Measurements from ENCODE around the gene LRTM2.

LRTM2 gene

DNA sequence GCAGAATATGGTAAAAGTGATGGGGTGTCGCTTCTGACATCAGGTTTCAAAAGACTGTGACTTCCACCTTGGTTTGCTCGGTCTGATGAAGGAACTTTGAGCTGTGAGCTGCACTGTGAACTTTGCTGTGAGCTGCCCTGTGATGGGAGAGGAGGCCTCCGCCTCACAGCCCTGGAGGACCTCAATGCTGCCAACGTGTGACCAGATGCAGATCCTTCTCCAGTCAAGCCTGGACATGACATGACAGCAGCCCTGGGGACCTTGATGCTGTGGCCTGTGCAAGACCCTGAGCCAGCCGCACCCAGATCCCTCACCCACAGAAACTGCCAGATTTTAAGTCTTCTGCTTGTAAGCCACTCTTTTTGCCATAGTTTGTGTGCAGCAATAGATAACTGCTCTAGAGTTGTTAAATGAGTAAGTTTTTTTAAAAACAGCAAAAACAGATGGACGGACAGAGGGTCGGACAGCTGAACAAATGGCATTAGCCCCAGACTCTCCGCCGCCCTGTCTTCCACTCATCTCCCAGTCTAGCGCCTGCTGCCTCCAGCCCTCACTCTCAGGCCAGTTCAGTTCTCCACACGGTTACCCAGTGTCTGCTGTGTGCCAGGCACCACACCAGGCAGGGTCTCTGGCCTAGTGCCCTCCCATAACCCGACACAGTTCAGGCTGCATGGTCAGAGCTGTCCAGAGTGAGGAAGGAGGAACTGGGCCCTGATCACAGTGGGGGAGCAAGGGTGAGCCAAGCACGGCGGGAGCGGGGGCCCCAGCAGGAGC is 13.1 kb upstream of the LRTM2 start:
- Histone ChIP-seq H3K14ac (ENCODE audit: low read length) (no peak overlapping the region), H2BK12ac (ENCODE audit: low read length) (no peak overlapping the region), H4K91ac (ENCODE audit: low read depth, low read length, poor library complexity) (no peak overlapping the region), H3K4me1 (ENCODE audit: control insufficient read depth in 2 of 2, insufficient read depth in 1 of 2, low read depth in 1 of 2, low read length in 2 of 2) (peaks cover 3 to 4% of the 10 kb centered on the region in 2 donors), H3K23ac (ENCODE audit: low read depth, low read length, poor library complexity) (peak overlapping the region; percentile 23), H2BK15ac (ENCODE audit: low read length) (peak overlapping the region; percentile 63), H3K4ac (ENCODE audit: low read length) (no peak overlapping the region), H3K36me3 (replicated peaks in 1 of 2; ENCODE audit: control insufficient read depth in 2 of 2, insufficient read depth in 2 of 2, low read length in 2 of 2) (no peaks in the 10 kb centered on the region), H4K8ac (ENCODE audit: low read depth, low read length) (no peak overlapping the region), H3K27ac (replicated peaks; ENCODE audit: low read length) (no peak overlapping the region), H3K4me3 (ENCODE audit: low read length in 2 of 2) (no peak overlapping the region), H3K79me1 (ENCODE audit: low read depth, low read length) (peaks cover 2% of the 10 kb centered on the region), H2BK120ac (ENCODE audit: low read depth, low read length) (no peak overlapping the region), H2AK5ac (ENCODE audit: low read depth, low read length) (no peak overlapping the region), H2AFZ (ENCODE audit: low read length) (no peak overlapping the region), H3K4me2 (ENCODE audit: insufficient read depth, low read length, poor library complexity, severe bottlenecking) (no peak overlapping the region), H3K27me3 (ENCODE audit: control insufficient read depth in 3 of 3, insufficient read depth in 3 of 3, low read depth in 1 of 3, low read length in 3 of 3) (no peaks in the 10 kb centered on the region), H3K9ac (ENCODE audit: low read depth, low read length, poor library complexity) (no peak overlapping the region), H2BK5ac (ENCODE audit: low read length) (no peak overlapping the region), H3K18ac (ENCODE audit: low read length) (no peak overlapping the region), H3K9me3 (replicated peaks in 1 of 2; ENCODE audit: control insufficient read depth in 2 of 2, insufficient read depth in 1 of 2, low read depth in 1 of 2, low read length in 2 of 2) (peaks cover 2 to 4% of the 10 kb centered on the region in 2 donors)
- no peak for DNase-seq (ENCODE audit: low spot score)
- WGBS, 2 donors (ENCODE audit: extremely low coverage in 2 of 2, insufficient read length in 2 of 2, insufficient replicate concordance in 1 of 2): no CpG with 5 or more reads among the region's 15 CpGs

- H3K36me3 ChIP-seq (replicated peaks in 1 of 2; ENCODE audit: control insufficient read depth in 2 of 2, insufficient read depth in 2 of 2, low read length in 2 of 2): no peaks in the 10 kb centered on the region
- H3K9me3 ChIP-seq (replicated peaks in 1 of 2; ENCODE audit: control insufficient read depth in 2 of 2, insufficient read depth in 1 of 2, low read depth in 1 of 2, low read length in 2 of 2): peaks cover 2 to 4% of the 10 kb centered on the region in 2 donors
- no peak overlapping the region for H2BK120ac ChIP-seq (ENCODE audit: low read depth, low read length)
- no peak overlapping the region for H3K9ac ChIP-seq (ENCODE audit: low read depth, low read length, poor library complexity)
- DNase-seq (ENCODE audit: low spot score): no peak
- H3K27ac ChIP-seq (replicated peaks; ENCODE audit: low read length): no peak overlapping the region
- no peak overlapping the region for H3K4me3 ChIP-seq (ENCODE audit: low read length in 2 of 2)
- H2BK15ac ChIP-seq (ENCODE audit: low read length): no peak overlapping the region
- no peak overlapping the region for H2AFZ ChIP-seq (ENCODE audit: low read length)
- H3K79me1 ChIP-seq (ENCODE audit: low read depth, low read length): peaks cover 2% of the 10 kb centered on the region
- H4K91ac ChIP-seq (ENCODE audit: low read depth, low read length, poor library complexity): no peak overlapping the region
- H3K27me3 ChIP-seq (ENCODE audit: control insufficient read depth in 3 of 3, insufficient read depth in 3 of 3, low read depth in 1 of 3, low read length in 3 of 3): no peaks in the 10 kb centered on the region
- H2BK5ac ChIP-seq (ENCODE audit: low read length): no peak overlapping the region
- no CpG with 5 or more reads among the region's 19 CpGs for WGBS, 2 donors (ENCODE audit: extremely low coverage in 2 of 2, insufficient read length in 2 of 2, insufficient replicate concordance in 1 of 2)
- no peak overlapping the region for H2BK12ac ChIP-seq (ENCODE audit: low read length)
- H3K4me1 ChIP-seq (ENCODE audit: control insufficient read depth in 2 of 2, insufficient read depth in 1 of 2, low read depth in 1 of 2, low read length in 2 of 2): peaks cover 3 to 4% of the 10 kb centered on the region in 2 donors
- H4K8ac ChIP-seq (ENCODE audit: low read depth, low read length): no peak overlapping the region
- no peak overlapping the region for H3K18ac ChIP-seq (ENCODE audit: low read length)
- no peak overlapping the region for H2AK5ac ChIP-seq (ENCODE audit: low read depth, low read length)
- H3K4me2 ChIP-seq (ENCODE audit: insufficient read depth, low read length, poor library complexity, severe bottlenecking): no peak overlapping the region
- H3K14ac ChIP-seq (ENCODE audit: low read length): no peak overlapping the region
- no peak overlapping the region for H3K23ac ChIP-seq (ENCODE audit: low read depth, low read length, poor library complexity)
- H3K4ac ChIP-seq (ENCODE audit: low read length): no peak overlapping the region
Measured at GRCh38 chr12:1808036-1808797, 12.1 kb upstream of the LRTM2 start.

DNA sequence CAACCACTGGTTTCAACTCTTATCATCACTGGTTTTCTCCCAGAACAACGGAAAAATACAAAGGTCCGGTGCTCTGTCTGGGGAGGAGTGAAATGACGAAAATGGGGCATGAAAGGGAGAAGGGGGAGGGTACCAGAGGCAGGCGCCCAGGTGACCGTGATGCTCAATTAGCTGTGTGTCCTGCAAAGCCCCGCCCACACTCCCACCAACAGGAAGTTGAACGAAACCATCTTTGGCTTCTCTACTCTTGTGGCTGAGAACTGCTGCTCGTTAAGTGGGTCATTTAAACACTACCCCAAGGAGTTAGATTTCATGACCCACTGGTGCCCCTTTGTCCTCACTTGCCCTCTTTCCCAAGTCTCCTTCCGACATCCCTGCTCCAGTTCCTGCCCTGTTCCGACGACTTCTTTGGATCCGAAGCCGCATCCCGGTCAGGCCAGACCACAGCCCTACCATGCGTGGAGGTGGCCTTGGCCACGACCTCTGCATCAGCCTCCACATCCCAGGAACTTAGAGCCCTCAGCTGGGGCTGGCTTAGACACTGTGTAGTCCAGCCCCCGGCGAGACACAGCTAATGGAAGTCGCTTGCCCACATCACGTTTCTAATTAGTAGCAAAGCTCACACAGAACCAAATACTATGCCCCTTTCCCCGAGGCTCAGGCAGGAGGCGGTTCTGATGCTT is 11.4 kb upstream of the LRTM2 start:
- Histone ChIP-seq H4K8ac (ENCODE audit: low read depth, low read length) (no peak overlapping the region), H3K4ac (ENCODE audit: low read length) (no peak overlapping the region), H3K9ac (ENCODE audit: low read depth, low read length, poor library complexity) (no peak overlapping the region), H3K4me3 (ENCODE audit: low read length in 2 of 2) (no peak overlapping the region), H3K27ac (replicated peaks; ENCODE audit: low read length) (no peak overlapping the region), H3K4me2 (ENCODE audit: insufficient read depth, low read length, poor library complexity, severe bottlenecking) (no peak overlapping the region), H3K4me1 (ENCODE audit: control insufficient read depth in 2 of 2, insufficient read depth in 1 of 2, low read depth in 1 of 2, low read length in 2 of 2) (peaks cover 3 to 4% of the 10 kb centered on the region in 2 donors), H3K36me3 (replicated peaks in 1 of 2; ENCODE audit: control insufficient read depth in 2 of 2, insufficient read depth in 2 of 2, low read length in 2 of 2) (no peaks in the 10 kb centered on the region), H3K9me3 (replicated peaks in 1 of 2; ENCODE audit: control insufficient read depth in 2 of 2, insufficient read depth in 1 of 2, low read depth in 1 of 2, low read length in 2 of 2) (peaks cover 2 to 4% of the 10 kb centered on the region in 2 donors), H2BK120ac (ENCODE audit: low read depth, low read length) (no peak overlapping the region), H4K91ac (ENCODE audit: low read depth, low read length, poor library complexity) (no peak overlapping the region), H2BK5ac (ENCODE audit: low read length) (no peak overlapping the region), H3K27me3 (ENCODE audit: control insufficient read depth in 3 of 3, insufficient read depth in 3 of 3, low read depth in 1 of 3, low read length in 3 of 3) (peaks cover 0 to under 1% (median 0%) of the 10 kb centered on the region in 3 experiments), H3K14ac (ENCODE audit: low read length) (no peak overlapping the region), H2AFZ (ENCODE audit: low read length) (no peak overlapping the region), H2BK12ac (ENCODE audit: low read length) (no peak overlapping the region), H3K18ac (ENCODE audit: low read length) (peak overlapping the region; percentile 31), H2AK5ac (ENCODE audit: low read depth, low read length) (no peak overlapping the region), H3K23ac (ENCODE audit: low read depth, low read length, poor library complexity) (no peak overlapping the region), H2BK15ac (ENCODE audit: low read length) (no peak overlapping the region), H3K79me1 (ENCODE audit: low read depth, low read length) (peaks cover 2% of the 10 kb centered on the region)
- WGBS, 2 donors (ENCODE audit: extremely low coverage in 2 of 2, insufficient read length in 2 of 2, insufficient replicate concordance in 1 of 2): no CpG with 5 or more reads among the region's 22 CpGs
- no peak for DNase-seq (ENCODE audit: low spot score)
